GM10248 (cell line): Measurements from ENCODE around the gene STARD4.

Experiments
- CTCF ChIA-PET: fragments of 300-600 bp; sonication (Branson Sonifier 250); formaldehyde crosslinking; extraction: SDS; loops from one replicate; lab custom pipeline; 2021; ENCODE audit warnings: antibody characterized with exemption; lab: Yijun Ruan, JAX
- POLR2A ChIA-PET: fragments of 350-650 bp; sonication (Branson Sonifier 250); formaldehyde crosslinking; extraction: SDS; loops from one replicate; lab custom pipeline; 2020; ENCODE audit warnings: antibody characterized with exemption; lab: Yijun Ruan, JAX
- DNase-seq: peaks from one replicate; pipeline ENCODE4 v3.0.0; 2012; ENCODE audit errors: extremely low spot score
- TF ChIP-seq, protein P1 (sequence below): IDR thresholded peaks from 2 replicates; pipeline ENCODE4 v1.5.1; 2012; ENCODE audit warnings: mild to moderate bottlenecking, low read depth; ENCODE audit errors: extremely low read depth, missing control alignments, control extremely low read depth

The STARD4 gene

DNA sequence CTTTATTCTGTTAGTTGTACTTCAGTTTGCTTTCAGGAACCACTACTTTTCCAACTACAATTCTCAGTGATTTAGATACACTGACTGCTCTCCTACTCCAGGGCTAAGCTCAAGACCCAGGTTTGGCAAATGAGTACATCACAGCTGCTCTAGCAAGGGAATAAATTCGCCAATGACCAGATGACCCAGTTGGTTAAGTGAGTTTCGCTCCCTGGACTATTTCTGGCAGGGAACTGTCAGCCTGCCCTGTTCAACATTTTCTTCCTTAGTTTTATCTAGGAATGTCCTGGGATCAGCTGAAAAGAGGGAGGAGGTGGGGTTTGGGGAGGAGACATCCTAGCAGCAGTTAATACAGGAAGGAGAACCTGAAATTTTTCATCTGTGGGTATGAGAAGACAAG, 6.4 kb upstream of the STARD4 start:
- CTCF ChIA-PET: interaction anchor here (1.0 to 3.6 kb wide), 3 partner anchors 9 to 16 kb away, joined by 5 to 25 read pairs (median 5); no protein-coding TSS in a partner anchor
- TF ChIP-seq, protein P1, sequence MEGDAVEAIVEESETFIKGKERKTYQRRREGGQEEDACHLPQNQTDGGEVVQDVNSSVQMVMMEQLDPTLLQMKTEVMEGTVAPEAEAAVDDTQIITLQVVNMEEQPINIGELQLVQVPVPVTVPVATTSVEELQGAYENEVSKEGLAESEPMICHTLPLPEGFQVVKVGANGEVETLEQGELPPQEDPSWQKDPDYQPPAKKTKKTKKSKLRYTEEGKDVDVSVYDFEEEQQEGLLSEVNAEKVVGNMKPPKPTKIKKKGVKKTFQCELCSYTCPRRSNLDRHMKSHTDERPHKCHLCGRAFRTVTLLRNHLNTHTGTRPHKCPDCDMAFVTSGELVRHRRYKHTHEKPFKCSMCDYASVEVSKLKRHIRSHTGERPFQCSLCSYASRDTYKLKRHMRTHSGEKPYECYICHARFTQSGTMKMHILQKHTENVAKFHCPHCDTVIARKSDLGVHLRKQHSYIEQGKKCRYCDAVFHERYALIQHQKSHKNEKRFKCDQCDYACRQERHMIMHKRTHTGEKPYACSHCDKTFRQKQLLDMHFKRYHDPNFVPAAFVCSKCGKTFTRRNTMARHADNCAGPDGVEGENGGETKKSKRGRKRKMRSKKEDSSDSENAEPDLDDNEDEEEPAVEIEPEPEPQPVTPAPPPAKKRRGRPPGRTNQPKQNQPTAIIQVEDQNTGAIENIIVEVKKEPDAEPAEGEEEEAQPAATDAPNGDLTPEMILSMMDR: no peak
- POLR2A ChIA-PET: no interaction called here
- no peak for DNase-seq

DNA sequence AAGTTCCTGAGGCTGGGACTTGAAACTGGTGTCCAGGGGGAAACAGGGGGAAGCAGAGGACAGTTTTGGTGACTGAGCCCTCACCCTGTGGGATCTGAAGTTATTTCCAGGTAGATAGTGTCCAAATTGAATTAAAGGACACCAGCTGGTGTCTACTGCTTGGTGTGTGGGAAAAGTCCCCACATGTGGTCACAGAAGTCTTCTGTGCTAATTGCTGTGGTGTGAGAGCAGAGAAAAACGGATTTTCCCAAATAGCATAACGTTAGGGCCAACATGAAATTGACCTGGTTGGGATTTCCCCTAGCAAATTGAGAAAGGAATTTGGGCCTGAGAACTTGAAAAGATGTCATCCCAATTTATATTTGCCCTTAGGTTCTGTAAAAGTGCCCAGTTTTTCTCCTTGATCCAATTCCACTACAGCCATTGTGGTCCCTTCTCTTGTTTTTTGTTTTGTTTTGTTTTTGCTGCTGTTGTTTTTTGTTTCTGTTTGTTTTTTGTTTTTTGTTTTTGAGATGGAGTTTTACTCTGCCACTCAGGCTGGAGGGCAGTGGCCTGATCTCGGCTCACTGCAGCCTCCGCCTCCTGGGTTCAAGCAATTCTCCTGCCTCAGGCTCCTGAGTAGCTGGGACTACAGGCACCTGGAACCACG, 5.6 kb upstream of the STARD4 start:
- ChIA-PET CTCF (interaction anchor here (1.2 to 3.6 kb wide), 3 partner anchors 10 to 643 kb away, joined by 3 to 25 read pairs (median 5); no protein-coding TSS in a partner anchor), POLR2A (interaction anchor here (0.6 kb wide), 1 partner anchor 24 kb away, joined by 4 read pairs; no protein-coding TSS in a partner anchor)
- TF ChIP-seq, protein P1: no peak
- no peak for DNase-seq

DNA sequence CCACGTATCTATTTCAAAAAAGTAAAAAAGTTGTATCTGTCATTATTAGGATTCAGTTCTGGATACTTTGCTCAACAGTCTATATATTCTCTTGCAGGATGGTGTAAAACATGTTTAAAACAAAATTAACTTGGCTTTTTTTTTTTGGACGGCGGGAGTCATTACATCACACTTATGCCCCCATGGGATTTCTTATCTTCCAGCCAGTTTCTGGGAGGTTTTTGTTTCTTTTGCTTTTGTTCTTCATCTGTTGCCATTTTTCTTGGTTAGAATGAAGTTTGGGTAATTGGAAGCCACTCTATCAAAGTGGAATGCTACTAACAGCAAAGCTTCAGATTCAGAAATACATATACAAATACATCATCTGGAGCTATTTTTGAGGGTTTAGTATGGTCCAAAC, 1.8 kb upstream of the STARD4 start:
- ChIA-PET CTCF (interaction anchor here (1.4 to 2.1 kb wide), 2 partner anchors 18 to 37 kb away, joined by 6 to 7 read pairs; no protein-coding TSS in a partner anchor), POLR2A (no interaction called here)
- DNase-seq: no peak
- TF ChIP-seq, protein P1: no peak

DNA sequence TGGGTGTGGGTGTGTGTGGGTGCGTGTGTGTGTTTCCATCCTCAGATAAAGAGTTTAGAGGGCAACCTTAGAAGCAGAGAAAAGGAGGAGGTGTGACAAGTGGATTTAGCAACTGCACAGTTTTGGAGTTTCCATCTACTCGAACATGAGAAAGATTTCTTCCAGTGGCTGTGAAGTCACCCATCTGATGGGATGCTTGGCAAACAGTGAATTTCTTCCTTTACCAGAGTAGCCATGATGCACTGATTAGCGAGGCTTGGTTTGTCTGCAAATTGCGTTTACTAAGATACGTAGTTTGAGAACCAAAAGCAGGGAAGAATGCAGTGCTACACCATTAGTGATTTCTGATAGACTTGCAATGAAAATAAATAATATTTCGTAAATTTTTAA, 791 bp upstream of the STARD4 start:
- TF ChIP-seq, protein P1: no peak
- CTCF ChIA-PET: interaction anchor here (1.4 to 2.1 kb wide), 3 partner anchors 19 to 354 kb away, joined by 5 to 7 read pairs (median 6); no protein-coding TSS in a partner anchor
- DNase-seq: no peak
- POLR2A ChIA-PET: no interaction called here

DNA sequence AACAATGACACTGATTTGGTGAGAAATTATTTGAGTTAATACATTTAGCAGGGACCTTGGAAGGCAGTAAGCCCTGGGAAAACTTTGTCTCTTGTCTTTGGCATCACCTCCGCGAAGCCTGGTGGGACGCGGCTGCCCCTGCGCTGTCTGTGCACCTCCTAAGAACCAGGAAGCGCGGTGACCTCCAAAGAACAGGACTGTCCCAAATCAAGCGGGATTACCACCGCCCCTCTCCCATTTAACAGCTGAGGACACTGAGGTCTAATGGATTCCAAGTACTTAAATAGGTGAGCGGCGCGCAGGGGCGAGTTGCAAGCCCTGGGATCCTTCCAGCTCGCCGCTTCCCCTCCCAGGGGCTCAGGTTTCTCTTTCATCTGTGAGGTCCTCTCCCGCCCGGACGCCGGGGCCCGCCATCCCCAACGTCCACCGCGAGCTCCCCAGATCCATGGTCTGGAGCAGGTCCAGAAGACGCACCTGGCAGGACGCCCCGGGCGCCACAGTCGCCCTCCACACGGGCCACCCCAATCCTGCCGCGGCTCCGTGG, 432 bp downstream of the STARD4 start:
- peak; percentile 13 for DNase-seq

DNA sequence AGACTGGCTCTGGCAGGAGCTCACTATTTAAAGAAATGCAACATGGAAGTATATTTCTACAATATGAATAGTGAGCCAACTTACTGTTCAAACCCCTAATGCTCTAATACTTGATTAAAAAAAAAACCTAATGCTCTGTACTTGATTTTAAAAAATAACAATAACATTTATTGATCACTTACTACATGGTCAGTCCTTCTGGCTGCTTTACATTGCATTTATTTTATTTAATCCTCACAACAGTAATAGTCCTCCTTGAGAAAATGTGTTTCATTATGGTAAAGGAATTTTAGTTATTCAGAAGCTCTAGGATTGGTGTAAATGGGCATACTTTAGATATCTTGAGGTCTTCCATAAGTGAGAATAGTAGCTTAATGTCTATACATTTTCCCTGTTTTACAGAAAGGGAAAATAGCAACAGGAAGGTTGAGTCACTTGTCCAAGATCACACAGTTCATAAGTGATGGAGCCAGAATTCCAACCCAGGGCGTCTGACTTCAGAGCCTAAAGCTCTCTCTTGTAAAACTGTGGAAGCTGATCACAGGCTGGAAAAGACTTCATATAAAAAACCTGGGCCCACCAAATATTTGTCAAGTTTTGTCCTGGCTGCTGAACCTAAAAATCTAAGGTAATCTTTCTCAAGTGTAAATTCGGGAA, 1.0 kb downstream of the STARD4 start:
- TF ChIP-seq, protein P1: no peak
- CTCF ChIA-PET: interaction anchor here (0.9 to 2.2 kb wide), 11 partner anchors 9 to 353 kb away, joined by 3 to 10 read pairs (median 3); no protein-coding TSS in a partner anchor
- POLR2A ChIA-PET: interaction anchor here (0.5 to 1.2 kb wide), 2 partner anchors 14 to 20 kb away, joined by 3 to 6 read pairs; no protein-coding TSS in a partner anchor
- no peak for DNase-seq

More for the DNA sequence above, 432 bp downstream of the STARD4 start:
- CTCF ChIA-PET: interaction anchor here (0.9 to 1.8 kb wide), 7 partner anchors 15 to 352 kb away, joined by 3 to 10 read pairs (median 5); no protein-coding TSS in a partner anchor
- TF ChIP-seq, protein P1: no peak
- POLR2A ChIA-PET: interaction anchor here (0.5 to 1.2 kb wide), 2 partner anchors 15 to 20 kb away, joined by 3 to 6 read pairs; no protein-coding TSS in a partner anchor
